ENCODE data around the gene HOXB3.

- TF ChIP-seq, protein P1, sequence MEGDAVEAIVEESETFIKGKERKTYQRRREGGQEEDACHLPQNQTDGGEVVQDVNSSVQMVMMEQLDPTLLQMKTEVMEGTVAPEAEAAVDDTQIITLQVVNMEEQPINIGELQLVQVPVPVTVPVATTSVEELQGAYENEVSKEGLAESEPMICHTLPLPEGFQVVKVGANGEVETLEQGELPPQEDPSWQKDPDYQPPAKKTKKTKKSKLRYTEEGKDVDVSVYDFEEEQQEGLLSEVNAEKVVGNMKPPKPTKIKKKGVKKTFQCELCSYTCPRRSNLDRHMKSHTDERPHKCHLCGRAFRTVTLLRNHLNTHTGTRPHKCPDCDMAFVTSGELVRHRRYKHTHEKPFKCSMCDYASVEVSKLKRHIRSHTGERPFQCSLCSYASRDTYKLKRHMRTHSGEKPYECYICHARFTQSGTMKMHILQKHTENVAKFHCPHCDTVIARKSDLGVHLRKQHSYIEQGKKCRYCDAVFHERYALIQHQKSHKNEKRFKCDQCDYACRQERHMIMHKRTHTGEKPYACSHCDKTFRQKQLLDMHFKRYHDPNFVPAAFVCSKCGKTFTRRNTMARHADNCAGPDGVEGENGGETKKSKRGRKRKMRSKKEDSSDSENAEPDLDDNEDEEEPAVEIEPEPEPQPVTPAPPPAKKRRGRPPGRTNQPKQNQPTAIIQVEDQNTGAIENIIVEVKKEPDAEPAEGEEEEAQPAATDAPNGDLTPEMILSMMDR (conservative IDR thresholded peaks at IDR 0.05 in 1 of 2, IDR thresholded peaks at IDR 0.05 in 1 of 2; ENCODE audit: extremely low read depth in 1 of 2, insufficient read depth in 1 of 2, low read depth in 1 of 2, low read length in 2 of 2) = no peak
- TF ChIP-seq EZH2 (IDR thresholded peaks at IDR 0.05; ENCODE audit: borderline replicate concordance, low read length) = no peak
Observed at GRCh38 chr17:48553190-48553547, 36.9 kb downstream of the HOXB3 start.

Data from mammary epithelial cell (primary cell).